PFSK-1 (cell line): ENCODE measurements around the gene PARD6B.

ENCODE experiments used
- FOXP2 ChIP-seq: optimal IDR thresholded peaks from 2 replicates; pipeline ENCODE3; 2011; ENCODE audit warnings: borderline replicate concordance, control low read depth, inconsistent platforms; ENCODE audit not compliant: insufficient read depth; ENCODE audit errors: extremely low read length, extremely low read depth
- POLR2AphosphoS5 ChIP-seq: IDR thresholded peaks from 2 replicates; pipeline ENCODE4 v1.6.1; 2012; ENCODE audit warnings: low read depth, mild to moderate bottlenecking, control low read depth, low read length, moderate library complexity
- SIN3A ChIP-seq: IDR thresholded peaks from 2 replicates; pipeline ENCODE4 v1.6.1; 2012; ENCODE audit warnings: mild to moderate bottlenecking, low read length, moderate library complexity, borderline replicate concordance; ENCODE audit not compliant: insufficient read depth
- TAF1 ChIP-seq: IDR thresholded peaks from 2 replicates; pipeline ENCODE4 v1.6.1; 2012; ENCODE audit warnings: low read length, control low read depth, borderline replicate concordance; ENCODE audit not compliant: insufficient read depth
- TF ChIP-seq, protein P1 (sequence below), 2 experiments: IDR thresholded peaks; 2 replicates each; pipeline versions ENCODE4 v1.6.1 to v1.8.0; 2011 to 2012; ENCODE audit warnings: low read depth in 2 of 2, low read length in 2 of 2, control low read depth in 1 of 2, inconsistent platforms in 1 of 2, mild to moderate bottlenecking in 1 of 2, moderate library complexity in 1 of 2; ENCODE audit not compliant: insufficient read depth in 1 of 2

Gene PARD6B

GRCh38 chr20:50713657-50714101, 17.7 kb upstream of the PARD6B start:
- TF ChIP-seq TAF1 (no peak), FOXP2 (no peak), POLR2AphosphoS5 (no peak), SIN3A (no peak)
- TF ChIP-seq, protein P1, sequence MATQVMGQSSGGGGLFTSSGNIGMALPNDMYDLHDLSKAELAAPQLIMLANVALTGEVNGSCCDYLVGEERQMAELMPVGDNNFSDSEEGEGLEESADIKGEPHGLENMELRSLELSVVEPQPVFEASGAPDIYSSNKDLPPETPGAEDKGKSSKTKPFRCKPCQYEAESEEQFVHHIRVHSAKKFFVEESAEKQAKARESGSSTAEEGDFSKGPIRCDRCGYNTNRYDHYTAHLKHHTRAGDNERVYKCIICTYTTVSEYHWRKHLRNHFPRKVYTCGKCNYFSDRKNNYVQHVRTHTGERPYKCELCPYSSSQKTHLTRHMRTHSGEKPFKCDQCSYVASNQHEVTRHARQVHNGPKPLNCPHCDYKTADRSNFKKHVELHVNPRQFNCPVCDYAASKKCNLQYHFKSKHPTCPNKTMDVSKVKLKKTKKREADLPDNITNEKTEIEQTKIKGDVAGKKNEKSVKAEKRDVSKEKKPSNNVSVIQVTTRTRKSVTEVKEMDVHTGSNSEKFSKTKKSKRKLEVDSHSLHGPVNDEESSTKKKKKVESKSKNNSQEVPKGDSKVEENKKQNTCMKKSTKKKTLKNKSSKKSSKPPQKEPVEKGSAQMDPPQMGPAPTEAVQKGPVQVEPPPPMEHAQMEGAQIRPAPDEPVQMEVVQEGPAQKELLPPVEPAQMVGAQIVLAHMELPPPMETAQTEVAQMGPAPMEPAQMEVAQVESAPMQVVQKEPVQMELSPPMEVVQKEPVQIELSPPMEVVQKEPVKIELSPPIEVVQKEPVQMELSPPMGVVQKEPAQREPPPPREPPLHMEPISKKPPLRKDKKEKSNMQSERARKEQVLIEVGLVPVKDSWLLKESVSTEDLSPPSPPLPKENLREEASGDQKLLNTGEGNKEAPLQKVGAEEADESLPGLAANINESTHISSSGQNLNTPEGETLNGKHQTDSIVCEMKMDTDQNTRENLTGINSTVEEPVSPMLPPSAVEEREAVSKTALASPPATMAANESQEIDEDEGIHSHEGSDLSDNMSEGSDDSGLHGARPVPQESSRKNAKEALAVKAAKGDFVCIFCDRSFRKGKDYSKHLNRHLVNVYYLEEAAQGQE (IDR thresholded peaks at IDR 0.05; ENCODE audit: insufficient read depth in 1 of 2, low read depth in 2 of 2, low read length in 2 of 2) = no peak

DNA sequence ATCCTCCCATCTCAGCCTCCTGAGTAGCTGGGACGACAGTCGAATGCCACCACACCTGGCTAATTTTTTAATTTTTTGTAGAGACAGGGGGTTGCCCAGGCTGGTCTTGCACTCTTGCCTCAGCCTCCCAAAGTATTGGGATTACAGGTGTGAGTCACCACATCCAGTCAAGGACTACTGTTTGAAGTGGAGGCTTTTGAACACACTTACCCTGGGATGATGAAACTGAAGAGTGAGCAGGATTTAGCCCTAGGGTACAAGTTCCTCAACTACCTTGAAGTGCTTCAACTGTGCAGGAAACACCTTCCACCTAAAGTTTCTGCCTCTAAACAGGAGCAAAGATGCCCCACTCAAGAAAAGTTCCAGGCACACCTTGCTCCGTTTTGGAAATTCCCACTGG, 15.7 kb upstream of the PARD6B start:
- TF ChIP-seq TAF1 (no peak), FOXP2 (no peak), SIN3A (no peak), POLR2AphosphoS5 (no peak)
- TF ChIP-seq, protein P1 (IDR thresholded peaks at IDR 0.05; ENCODE audit: insufficient read depth in 1 of 2, low read depth in 2 of 2, low read length in 2 of 2) = no peak

DNA sequence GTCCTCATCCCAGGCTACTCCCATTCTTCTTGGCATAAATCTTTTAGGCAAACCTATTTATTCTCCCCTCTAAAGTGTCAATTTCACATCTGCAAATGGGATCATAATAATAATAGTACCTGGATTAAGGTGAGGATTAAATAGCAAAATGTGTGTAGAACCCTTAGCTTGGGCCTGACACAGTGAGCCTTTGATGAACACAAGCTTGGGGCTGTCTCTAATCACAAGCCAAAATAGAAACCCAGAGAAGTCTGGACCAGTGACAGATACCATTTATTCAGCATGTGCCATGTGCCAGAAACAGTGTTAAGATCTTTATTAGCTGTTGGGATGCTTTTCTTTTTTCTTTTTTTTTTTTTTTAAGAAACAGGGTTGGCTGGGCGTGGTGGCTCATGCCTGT, 14.9 kb upstream of the PARD6B start:
- TF ChIP-seq TAF1 = no peak
- TF ChIP-seq, protein P1 (IDR thresholded peaks at IDR 0.05; ENCODE audit: insufficient read depth in 1 of 2, low read depth in 2 of 2, low read length in 2 of 2) = no peak
- no peak for TF ChIP-seq SIN3A
- no peak for TF ChIP-seq FOXP2
- TF ChIP-seq POLR2AphosphoS5 = no peak

- TF ChIP-seq, protein P1 (IDR thresholded peaks at IDR 0.05; ENCODE audit: insufficient read depth in 1 of 2, low read depth in 2 of 2, low read length in 2 of 2) = no peak
- TF ChIP-seq POLR2AphosphoS5 = no peak
- no peak for TF ChIP-seq FOXP2
- no peak for TF ChIP-seq SIN3A
- TF ChIP-seq TAF1 = no peak
Measured at GRCh38 chr20:50717312-50717711, 14.1 kb upstream of the PARD6B start.
